Vein endothelial cell (primary cell): Measurements from ENCODE around the gene SPIN4. TPM values are rescaled to one million over a fixed set of nuclear protein-coding genes. Genes with fewer than 3 reads are reported as not detected.

Experiments
- total RNA-seq: library from RNA; depleted of rRNA; stranded (reverse); fragments of >200 nt; gene quantifications from 2 replicates; pipeline ENCODE4 v1.2.3, GENCODE V29; 2012

SPIN4 gene
- 4.6 and 6.4 TPM in 2 replicates for total RNA-seq

DNA sequence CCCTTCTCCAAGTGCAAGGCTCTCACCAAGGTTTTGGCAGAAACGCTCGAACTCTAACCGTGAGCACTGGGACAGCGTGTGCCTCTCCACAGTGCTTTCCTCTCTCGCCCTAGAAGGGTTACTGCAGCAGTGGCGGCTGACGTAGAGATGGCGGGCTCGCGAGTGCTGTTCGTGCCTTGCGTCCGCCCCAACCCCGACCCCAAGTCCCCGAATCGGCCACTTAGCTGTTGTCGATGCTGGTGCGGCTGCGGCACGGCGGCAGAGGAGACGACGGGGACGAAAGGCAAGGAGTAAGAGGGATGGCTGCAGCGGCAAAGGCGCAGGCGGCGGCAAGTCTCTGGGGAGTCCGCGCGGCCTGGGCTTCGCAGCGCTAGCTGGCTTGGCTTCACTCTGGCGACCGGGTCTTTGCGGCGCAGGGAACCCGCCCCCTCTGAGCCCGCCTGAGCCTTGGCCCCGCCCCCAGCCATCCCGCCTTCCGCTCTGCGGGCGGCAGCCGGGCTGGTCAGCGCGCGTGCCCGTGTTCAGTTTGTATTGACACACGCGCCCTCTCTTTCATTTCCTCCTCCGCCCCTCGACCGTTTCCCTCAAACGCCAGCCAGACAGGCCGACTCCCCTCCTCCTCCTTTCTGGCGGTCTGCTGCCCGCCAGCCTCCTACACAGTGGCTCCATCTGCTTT is at the start of gene SPIN4:
Gene SPIN4 (minus strand): TSS at position 392 of the 676 bp plus-strand sequence. CDS start 513 bp downstream, outside the sequence.

